ENCODE measurements around the gene CRB3.
A peak's percentile ranks its signal among the peaks of the same experiment; 100 is the strongest.

Gene CRB3

DNA sequence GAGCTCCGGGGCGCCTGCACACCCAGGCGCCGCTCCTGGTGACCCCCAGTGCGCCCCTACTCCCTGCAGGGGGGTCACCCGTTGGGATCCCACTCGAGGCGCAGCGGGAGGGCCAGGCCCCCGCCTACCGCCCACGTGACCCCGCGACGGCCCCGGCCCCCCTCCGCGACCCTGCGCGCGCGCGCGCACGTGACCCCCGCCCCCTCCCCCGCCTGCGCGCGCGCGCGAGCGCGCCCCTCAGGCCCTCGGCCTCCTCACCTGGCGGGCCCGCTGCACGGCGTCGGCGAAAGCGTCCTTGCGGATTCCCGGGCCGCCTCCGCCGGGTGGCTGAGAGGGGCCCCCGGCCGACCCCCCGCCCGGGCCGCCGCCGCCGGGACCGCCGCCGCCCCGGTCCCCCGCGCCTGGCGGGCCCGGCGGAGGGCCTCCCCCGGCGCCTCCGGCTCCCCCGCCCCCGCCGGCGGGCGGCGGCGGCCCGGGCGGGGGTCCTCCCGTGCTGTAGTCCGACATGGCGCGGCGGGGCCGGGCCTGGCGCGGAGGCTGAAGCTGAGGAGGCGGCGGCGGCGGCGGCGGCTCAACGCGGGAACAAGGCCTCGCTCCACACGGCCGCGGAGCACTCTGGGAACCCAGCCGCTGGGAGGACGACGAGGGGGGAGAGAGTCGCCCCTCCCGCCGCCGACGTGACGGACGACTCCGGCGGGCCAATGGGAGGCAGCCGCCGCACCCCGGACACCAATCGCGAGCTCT is 39.7 kb upstream of the CRB3 start, which contains the start of gene KHSRP:
TSS of gene KHSRP (minus strand) at position 617 of the 744 bp plus-strand sequence. CDS start at position 507, 110 bp downstream.
- Histone ChIP-seq H3K4me3 (replicated peaks; ENCODE audit: insufficient read depth, low read length) (peak within 1 kb of the TSS; percentile 93), H3K27ac (replicated peaks) (peak within 1 kb of the TSS; percentile 73), H3K27me3 (ENCODE audit: insufficient read depth, poor library complexity, severe bottlenecking) (no peaks in the 10 kb centered on the region)
- TF ChIP-seq POLR2AphosphoS5 (IDR thresholded peaks at IDR 0.05; ENCODE audit: low read depth): peak; percentile 91
- TF ChIP-seq REST (IDR thresholded peaks at IDR 0.05; ENCODE audit: insufficient replicate concordance, low read depth): no peak
- DNase-seq (ENCODE audit: low read depth in 1 of 2, low spot score in 1 of 2): no peak

GRCh38 chr19:6424939-6425731 is 38.9 kb upstream of the CRB3 start:
- peak; percentile 100 for DNase-seq (ENCODE audit: low read depth in 1 of 2, low spot score in 1 of 2)
- TF ChIP-seq REST (IDR thresholded peaks at IDR 0.05; ENCODE audit: insufficient replicate concordance, low read depth) (no peak), POLR2AphosphoS5 (IDR thresholded peaks at IDR 0.05; ENCODE audit: low read depth) (peak; percentile 64; the same call in 1 of the 2 replicates), GABPA (IDR thresholded peaks at IDR 0.05; ENCODE audit: low read depth) (peak; percentile 46; the same call in 1 of the 2 replicates)
- Histone ChIP-seq H3K27me3 (ENCODE audit: insufficient read depth, poor library complexity, severe bottlenecking) (no peaks in the 10 kb centered on the region), H3K4me3 (replicated peaks; ENCODE audit: insufficient read depth, low read length) (no peak overlapping the region; the same call in 1 of the 2 replicates), H3K27ac (replicated peaks) (peak overlapping the region; percentile 58)

DNA sequence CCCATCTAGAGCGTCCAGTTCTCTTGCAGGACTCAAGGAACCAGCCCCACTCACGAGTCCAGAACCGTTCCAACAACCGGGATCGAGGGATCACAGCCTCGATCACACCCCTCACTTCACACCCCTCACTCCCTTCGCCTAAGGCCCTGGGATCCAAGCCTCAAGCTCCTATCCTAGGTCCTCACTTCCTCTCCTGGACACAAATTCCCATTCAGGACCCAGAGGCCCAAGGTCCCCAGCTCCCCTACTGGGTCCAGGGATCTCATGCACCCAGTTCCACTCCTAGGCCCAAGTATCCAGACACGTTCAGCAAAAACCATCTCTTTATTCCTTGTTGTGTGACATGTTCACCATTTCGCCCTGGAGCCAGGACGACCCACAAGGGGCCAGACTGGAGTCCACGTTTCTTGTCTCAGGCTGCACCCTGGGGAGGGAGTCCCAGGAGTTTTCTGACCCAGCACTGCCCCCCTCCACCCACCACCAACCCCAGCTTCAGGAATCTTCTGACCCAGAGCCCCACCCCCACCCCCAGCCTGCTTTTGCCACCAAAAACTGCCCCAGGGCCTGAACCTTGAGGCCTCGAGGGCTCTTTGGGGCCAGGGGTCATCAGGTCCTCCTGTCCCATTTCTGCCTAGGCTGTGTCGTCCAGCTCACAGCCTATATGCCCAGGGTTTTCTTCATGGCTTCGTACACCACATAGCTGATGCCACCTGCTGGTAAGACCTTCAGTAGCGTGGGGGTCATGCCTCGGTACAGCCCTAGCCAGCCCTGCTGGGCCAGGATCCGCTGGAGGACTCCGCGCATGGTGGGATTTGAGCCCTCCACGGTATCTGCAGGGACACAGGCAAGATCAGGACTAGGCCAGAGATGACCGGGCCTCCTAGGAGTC is 38.1 kb upstream of the CRB3 start:
- peak in 1 of 2 experiments; percentile 47 for DNase-seq (ENCODE audit: low read depth in 1 of 2, low spot score in 1 of 2)
- Histone ChIP-seq H3K27ac (replicated peaks) (peak overlapping the region; percentile 58), H3K4me3 (replicated peaks; ENCODE audit: insufficient read depth, low read length) (no peak overlapping the region; the same call in 1 of the 2 replicates), H3K27me3 (ENCODE audit: insufficient read depth, poor library complexity, severe bottlenecking) (no peaks in the 10 kb centered on the region)
- TF ChIP-seq GABPA (IDR thresholded peaks at IDR 0.05; ENCODE audit: low read depth) (no peak), CTCF (IDR thresholded peaks at IDR 0.05; ENCODE audit: insufficient read depth, low read length) (peak; percentile 1), SPI1 (IDR thresholded peaks at IDR 0.05; ENCODE audit: borderline replicate concordance, low read depth) (peak; percentile 4; the same call in 1 of the 2 replicates), REST (IDR thresholded peaks at IDR 0.05; ENCODE audit: insufficient replicate concordance, low read depth) (no peak), POLR2AphosphoS5 (IDR thresholded peaks at IDR 0.05; ENCODE audit: low read depth) (no peak)

All from HL-60 (cell line).